Measurements from ENCODE around the gene NIPSNAP2.

DNA sequence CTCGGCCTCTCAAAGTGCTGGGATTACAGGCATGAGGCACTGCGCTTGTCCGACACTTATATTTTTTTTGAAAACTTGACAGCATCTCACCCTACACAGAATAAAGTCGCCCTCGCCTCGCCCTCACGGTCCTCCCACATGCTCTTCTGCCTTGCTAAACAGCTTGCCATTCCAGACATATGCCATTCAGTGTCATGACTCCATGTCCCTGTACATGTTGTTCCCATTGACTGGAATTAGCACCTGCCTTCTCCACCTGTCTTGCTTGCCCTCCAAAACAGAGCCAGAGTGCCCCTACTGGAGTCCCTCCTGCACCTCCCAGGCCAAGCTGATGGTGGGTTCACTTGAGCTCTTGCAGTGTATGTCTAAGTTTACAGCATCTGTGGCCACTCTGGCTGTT lies 6.2 kb downstream of the NIPSNAP2 start:
- TF ChIP-seq BHLHE40 (IDR thresholded peaks at IDR 0.05; ENCODE audit: borderline replicate concordance) (no peak), TARDBP (IDR thresholded peaks at IDR 0.05) (no peak), ELF4 (IDR thresholded peaks at IDR 0.05) (no peak), SP1 (IDR thresholded peaks at IDR 0.05) (no peak), L3MBTL2 (conservative IDR thresholded peaks at IDR 0.05) (no peak), SUZ12 (IDR thresholded peaks at IDR 0.05) (no peak), FOXA1 (IDR thresholded peaks at IDR 0.05) (no peak), LEF1 (IDR thresholded peaks at IDR 0.05; ENCODE audit: borderline replicate concordance) (no peak)
- TF ChIP-seq, protein P1, sequence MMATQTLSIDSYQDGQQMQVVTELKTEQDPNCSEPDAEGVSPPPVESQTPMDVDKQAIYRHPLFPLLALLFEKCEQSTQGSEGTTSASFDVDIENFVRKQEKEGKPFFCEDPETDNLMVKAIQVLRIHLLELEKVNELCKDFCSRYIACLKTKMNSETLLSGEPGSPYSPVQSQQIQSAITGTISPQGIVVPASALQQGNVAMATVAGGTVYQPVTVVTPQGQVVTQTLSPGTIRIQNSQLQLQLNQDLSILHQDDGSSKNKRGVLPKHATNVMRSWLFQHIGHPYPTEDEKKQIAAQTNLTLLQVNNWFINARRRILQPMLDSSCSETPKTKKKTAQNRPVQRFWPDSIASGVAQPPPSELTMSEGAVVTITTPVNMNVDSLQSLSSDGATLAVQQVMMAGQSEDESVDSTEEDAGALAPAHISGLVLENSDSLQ (IDR thresholded peaks at IDR 0.05) = no peak
